HEK293 (cell line): ENCODE results near the gene KIFC1.
A peak's percentile ranks its signal among the peaks of the same experiment; 100 is the strongest.

Experiments used
- CTCF ChIA-PET: fragments of 350-600 bp; formaldehyde crosslinking; extraction: SDS; loops from one replicate; lab custom pipeline; 2021; ENCODE audit warnings: antibody characterized with exemption; lab: Yijun Ruan, JAX
- POLR2A ChIA-PET: fragments of 300-600 bp; formaldehyde crosslinking; extraction: SDS; loops from one replicate; lab custom pipeline; 2020; ENCODE audit warnings: antibody characterized with exemption, inconsistent platforms; lab: Yijun Ruan, JAX
- H3K27ac ChIP-seq: fragments of 200-500 bp; sonication (Bioruptor generic); 2 replicates; pipeline ENCODE4 v1.5.1; 2014; ENCODE audit warnings: low read depth, low read length, control low read depth, inconsistent platforms; ENCODE audit errors: extremely low read depth
- H3K36me3 ChIP-seq, 2 experiments: fragments of 200-500 bp in 1 of 2; sonication (Bioruptor generic) in 1 of 2; 1 replicate in 1 of 2; 2 replicates in 1 of 2; pipeline ENCODE4 v1.5.1; 2014 to 2017; ENCODE audit warnings: inconsistent platforms in 2 of 2, low read length in 2 of 2; ENCODE audit not compliant: control insufficient read depth in 2 of 2, insufficient read depth in 1 of 2
- H3K4me1 ChIP-seq: fragments of 200-500 bp; sonication (Bioruptor generic); 2 replicates; pipeline ENCODE4 v1.5.1; 2014; ENCODE audit warnings: mild to moderate bottlenecking, low read length, inconsistent platforms; ENCODE audit not compliant: control insufficient read depth, insufficient read depth
- H3K4me3 ChIP-seq: 2 replicates; pipeline ENCODE4 v1.5.1; 2011; ENCODE audit warnings: low read depth, mild to moderate bottlenecking, control low read depth, low read length, moderate library complexity
- H3K9me3 ChIP-seq: fragments of 200-500 bp; sonication (Bioruptor generic); 2 replicates; pipeline ENCODE4 v1.5.1; 2014; ENCODE audit warnings: low read depth, low read length, inconsistent platforms; ENCODE audit not compliant: control insufficient read depth, insufficient read depth
- EGR2 ChIP-seq: fragments of 450-650 bp; formaldehyde crosslinking; IDR thresholded peaks from 2 replicates; pipeline ENCODE4 v1.5.1; 2016; ENCODE audit warnings: low read depth, missing biosample characterization, missing genetic modification characterization
- GLIS1 ChIP-seq: fragments of 450-650 bp; formaldehyde crosslinking; IDR thresholded peaks from 2 replicates; pipeline ENCODE4 v1.5.1; 2016; ENCODE audit warnings: missing biosample characterization, missing genetic modification characterization
- GLIS2 ChIP-seq: fragments of 450-650 bp; formaldehyde crosslinking; IDR thresholded peaks from 2 replicates; pipeline ENCODE4 v1.5.1; 2016; ENCODE audit warnings: missing biosample characterization, missing genetic modification characterization
- PRDM10 ChIP-seq: fragments of 450-650 bp; formaldehyde crosslinking; IDR thresholded peaks from 2 replicates; pipeline ENCODE4 v1.5.1; 2016; ENCODE audit warnings: missing biosample characterization, missing genetic modification characterization
- PRDM6 ChIP-seq: fragments of 450-650 bp; formaldehyde crosslinking; IDR thresholded peaks from 2 replicates; pipeline ENCODE4 v1.5.1; 2017; ENCODE audit warnings: missing biosample characterization, missing genetic modification characterization
- YY1 ChIP-seq: fragments of 450-650 bp; formaldehyde crosslinking; IDR thresholded peaks from 2 replicates; pipeline ENCODE4 v1.5.1; 2018; ENCODE audit warnings: missing biosample characterization, missing genetic modification characterization
- ZBTB48 ChIP-seq: fragments of 450-650 bp; formaldehyde crosslinking; IDR thresholded peaks from 2 replicates; pipeline ENCODE4 v1.5.1; 2016; ENCODE audit warnings: missing biosample characterization, missing genetic modification characterization
- ZFHX2 ChIP-seq: fragments of 450-650 bp; formaldehyde crosslinking; conservative IDR thresholded peaks from 2 replicates; pipeline ENCODE4 v1.5.1; 2016; ENCODE audit warnings: missing biosample characterization, missing genetic modification characterization
- ZNF114 ChIP-seq: fragments of 450-650 bp; formaldehyde crosslinking; IDR thresholded peaks from 2 replicates; pipeline ENCODE4 v1.5.0; 2017; ENCODE audit warnings: missing biosample characterization, missing genetic modification characterization
- ZNF175 ChIP-seq: fragments of 450-650 bp; formaldehyde crosslinking; IDR thresholded peaks from 2 replicates; pipeline ENCODE4 v1.5.1; 2016; ENCODE audit warnings: missing biosample characterization, missing genetic modification characterization
- ZNF18 ChIP-seq: fragments of 450-650 bp; formaldehyde crosslinking; IDR thresholded peaks from 2 replicates; pipeline ENCODE4 v1.5.1; 2016; ENCODE audit warnings: missing biosample characterization, missing genetic modification characterization
- ZNF223 ChIP-seq: fragments of 450-650 bp; formaldehyde crosslinking; IDR thresholded peaks from 2 replicates; pipeline ENCODE4 v1.5.1; 2016; ENCODE audit warnings: missing biosample characterization, missing genetic modification characterization
- ZNF341 ChIP-seq: fragments of 450-650 bp; formaldehyde crosslinking; IDR thresholded peaks from 2 replicates; pipeline ENCODE4; 2016; ENCODE audit warnings: low read depth, missing biosample characterization, missing genetic modification characterization
- ZNF37A ChIP-seq: fragments of 450-650 bp; IDR thresholded peaks from 2 replicates; pipeline ENCODE4 v1.5.1; 2018; ENCODE audit warnings: missing biosample characterization, missing genetic modification characterization
- ZNF426 ChIP-seq: fragments of 450-650 bp; formaldehyde crosslinking; IDR thresholded peaks from 2 replicates; pipeline ENCODE4 v1.5.1; 2017; ENCODE audit warnings: missing biosample characterization, missing genetic modification characterization, mild to moderate bottlenecking, inconsistent platforms, moderate library complexity
- ZNF529 ChIP-seq: fragments of 450-650 bp; formaldehyde crosslinking; IDR thresholded peaks from 2 replicates; pipeline ENCODE4 v1.5.1; 2017; ENCODE audit warnings: missing genetic modification characterization, missing biosample characterization; ENCODE audit not compliant: insufficient replicate concordance
- ZNF692 ChIP-seq: fragments of 450-650 bp; formaldehyde crosslinking; IDR thresholded peaks from 2 replicates; pipeline ENCODE4 v1.5.1; 2016; ENCODE audit warnings: missing biosample characterization, missing genetic modification characterization
- ZNF707 ChIP-seq: fragments of 450-650 bp; formaldehyde crosslinking; IDR thresholded peaks from 2 replicates; pipeline ENCODE4 v1.5.1; 2016; ENCODE audit warnings: missing biosample characterization, missing genetic modification characterization

Gene KIFC1

GRCh38 chr6:33414592-33415271, 23.1 kb downstream of the KIFC1 start (continued):
- TF ChIP-seq YY1 (no peak), ZNF223 (tag by site-specific recombination) (no peak), GLIS1 (peak; percentile 38; the same call in 1 of the 2 replicates), PRDM6 (no peak), GLIS2 (tag by site-specific recombination) (0 out of 2 replicates have a peak, but pooled peaks have one; percentile 12)

GRCh38 chr6:33415831-33416230, 24.2 kb downstream of the KIFC1 start:
- POLR2A ChIA-PET: no interaction called here
- CTCF ChIA-PET: interaction anchor here (0.7 to 2.1 kb wide), 7 partner anchors 10 to 139 kb away, joined by 3 to 11 read pairs (median 5); partner anchors contain the start of genes B3GALT4 and ZBTB9

GRCh38 chr6:33416386-33417127, 24.9 kb downstream of the KIFC1 start:
- Histone ChIP-seq H3K36me3 (peaks cover 0 to 44% of the 10 kb centered on the region in 2 experiments; a peak in 1 of 3 replicates), H3K27ac (no peak overlapping the region), H3K4me3 (peak overlapping the region; percentile 40), H3K9me3 (no peaks in the 10 kb centered on the region), H3K4me1 (no peaks in the 10 kb centered on the region)
- POLR2A ChIA-PET: interaction anchor here (0.6 to 3.4 kb wide), 3 partner anchors 10 to 169 kb away, joined by 4 to 14 read pairs (median 6); partner anchors contain the start of gene ZBTB9
- TF ChIP-seq ZNF692 (tag by site-specific recombination) (no peak), ZNF175 (tag by site-specific recombination) (no peak), ZNF707 (tag by site-specific recombination) (no peak), ZNF114 (tag by site-specific recombination) (no peak), ZNF529 (no peak), PRDM10 (tag by site-specific recombination) (peak; percentile 46; the same call in 1 of the 2 replicates), ZFHX2 (tag by site-specific recombination) (peak; percentile 59), EGR2 (tag by site-specific recombination) (peak; percentile 7; the same call in 1 of the 2 replicates), ZNF18 (0 out of 2 replicates have a peak, but pooled peaks have one; percentile 21), ZNF37A (tag by site-specific recombination) (no peak), ZBTB48 (peak; percentile 44; the same call in 1 of the 2 replicates), ZNF426 (tag by site-specific recombination) (no peak)
- CTCF ChIA-PET: interaction anchor here (0.7 to 2.1 kb wide), 6 partner anchors 10 to 137 kb away, joined by 3 to 7 read pairs (median 4); partner anchors contain the start of gene ZBTB9

More at GRCh38 chr6:33415831-33416230, 24.2 kb downstream of the KIFC1 start:
- H3K4me1 ChIP-seq: peaks cover 2% of the 10 kb centered on the region; the same call in 1 of the 2 replicates
- TF ChIP-seq ZNF341 (peak; percentile 50), ZNF37A (tag by site-specific recombination) (no peak)
- TF ChIP-seq, all 188 proteins: peak for 1
- Histone ChIP-seq H3K4me3 (no peak overlapping the region), H3K27ac (no peak overlapping the region), H3K36me3 (peaks cover 0 to 44% of the 10 kb centered on the region in 2 experiments; a peak in 1 of 3 replicates), H3K9me3 (no peaks in the 10 kb centered on the region)
